Brain microvascular endothelial cell (primary cell): Measurements from ENCODE around the gene TEDC2.
"Not testable (repeated sequence)": the region's sequence is repeated elsewhere in the genome, so short reads cannot be mapped to it uniquely, and the experiment has no call there.

ENCODE experiments used
- DNase-seq: peaks from one replicate; pipeline ENCODE4 v3.0.0-alpha.2; 2020
- H3K27ac ChIP-seq: fragments of 250-450 bp; sonication (Bioruptor Pico); 2 replicates; pipeline ENCODE4 v1.5.1; 2020; ENCODE audit warnings: mild to moderate bottlenecking, moderate library complexity
- H3K27me3 ChIP-seq: fragments of 250-450 bp; sonication (Bioruptor Pico); replicated peaks from 2 replicates; pipeline ENCODE4 v1.5.1; 2020; ENCODE audit warnings: mild to moderate bottlenecking
- H3K36me3 ChIP-seq: fragments of 250-450 bp; sonication (Bioruptor Pico); replicated peaks from 2 replicates; pipeline ENCODE4 v1.5.1; 2020; ENCODE audit warnings: mild to moderate bottlenecking
- H3K4me3 ChIP-seq: 2 replicates; pipeline ENCODE4 v1.5.1; 2011; ENCODE audit warnings: low read depth, mild to moderate bottlenecking, control low read depth, low read length, moderate library complexity
- in situ Hi-C: cut with HindIII; loops from 2 replicates; pipeline ENCODE4 v1.10.0; 2017; ENCODE audit warnings: low sequenced_read_pairs, low pct_ligation_motif_present
- TF ChIP-seq, protein P1 (sequence below): IDR thresholded peaks from 2 replicates; pipeline ENCODE4 v1.5.1; 2011; ENCODE audit warnings: low read depth, mild to moderate bottlenecking, moderate library complexity, low read length, control low read depth, inconsistent platforms; ENCODE audit errors: missing control alignments

TEDC2 gene

GRCh38 chr16:2477327-2477726 is 17.4 kb downstream of the TEDC2 start:
- H3K4me3 ChIP-seq, result no peak overlapping the region
- DNase-seq, result no peak

DNA sequence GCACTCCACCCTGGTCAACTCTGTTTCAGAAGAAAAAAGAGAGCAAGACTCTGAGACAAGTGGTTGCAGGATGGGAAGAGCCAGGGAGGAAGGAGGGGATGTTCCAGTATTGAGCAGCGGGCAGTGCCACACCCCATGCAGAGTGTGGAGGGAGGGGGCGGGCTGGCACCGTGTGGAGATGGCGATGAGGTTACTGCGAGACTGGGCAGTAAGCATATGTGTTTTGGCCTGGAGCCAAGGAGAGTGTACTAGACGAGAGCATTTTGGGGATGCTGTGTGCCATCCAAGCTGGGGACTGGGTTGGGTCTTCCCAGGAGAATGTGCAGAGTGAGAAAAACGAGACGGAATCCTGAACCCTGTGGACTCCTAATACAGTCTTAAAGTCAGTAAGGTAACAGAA is 18.4 kb downstream of the TEDC2 start:
- H3K36me3 ChIP-seq, result no peaks in the 10 kb centered on the region
- in situ Hi-C loops, result no loop called here
- H3K27me3 ChIP-seq, result no peaks in the 10 kb centered on the region
- H3K4me3 ChIP-seq, result no peak overlapping the region
- DNase-seq, result no peak
- no peak overlapping the region for H3K27ac ChIP-seq
- TF ChIP-seq, protein P1, sequence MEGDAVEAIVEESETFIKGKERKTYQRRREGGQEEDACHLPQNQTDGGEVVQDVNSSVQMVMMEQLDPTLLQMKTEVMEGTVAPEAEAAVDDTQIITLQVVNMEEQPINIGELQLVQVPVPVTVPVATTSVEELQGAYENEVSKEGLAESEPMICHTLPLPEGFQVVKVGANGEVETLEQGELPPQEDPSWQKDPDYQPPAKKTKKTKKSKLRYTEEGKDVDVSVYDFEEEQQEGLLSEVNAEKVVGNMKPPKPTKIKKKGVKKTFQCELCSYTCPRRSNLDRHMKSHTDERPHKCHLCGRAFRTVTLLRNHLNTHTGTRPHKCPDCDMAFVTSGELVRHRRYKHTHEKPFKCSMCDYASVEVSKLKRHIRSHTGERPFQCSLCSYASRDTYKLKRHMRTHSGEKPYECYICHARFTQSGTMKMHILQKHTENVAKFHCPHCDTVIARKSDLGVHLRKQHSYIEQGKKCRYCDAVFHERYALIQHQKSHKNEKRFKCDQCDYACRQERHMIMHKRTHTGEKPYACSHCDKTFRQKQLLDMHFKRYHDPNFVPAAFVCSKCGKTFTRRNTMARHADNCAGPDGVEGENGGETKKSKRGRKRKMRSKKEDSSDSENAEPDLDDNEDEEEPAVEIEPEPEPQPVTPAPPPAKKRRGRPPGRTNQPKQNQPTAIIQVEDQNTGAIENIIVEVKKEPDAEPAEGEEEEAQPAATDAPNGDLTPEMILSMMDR, result no peak

More at GRCh38 chr16:2477327-2477726, 17.4 kb downstream of the TEDC2 start:
- no peak overlapping the region for H3K27ac ChIP-seq
- in situ Hi-C loops, result no loop called here
- TF ChIP-seq, protein P1, result no peak
- no peaks in the 10 kb centered on the region for H3K27me3 ChIP-seq
- H3K36me3 ChIP-seq, result no peaks in the 10 kb centered on the region

- in situ Hi-C loops, H3K36me3 ChIP-seq, H3K27ac ChIP-seq, H3K4me3 ChIP-seq, DNase-seq, H3K27me3 ChIP-seq: not testable (repeated sequence)
These were observed 20.1 kb downstream of the TEDC2 start for GRCh38 chr16:2479996-2480395.

GRCh38 chr16:2480948-2481347 is 21.0 kb downstream of the TEDC2 start:
- H3K36me3 ChIP-seq, result no peaks in the 10 kb centered on the region
- in situ Hi-C loops, result no loop called here

GRCh38 chr16:2481676-2482075 is 21.8 kb downstream of the TEDC2 start:
- Histone ChIP-seq H3K27ac (no peak overlapping the region), H3K36me3 (no peaks in the 10 kb centered on the region), H3K27me3 (no peaks in the 10 kb centered on the region), H3K4me3 (no peak overlapping the region)
- in situ Hi-C loops, result no loop called here
- TF ChIP-seq, protein P1, result no peak
- DNase-seq, result no peak

More at GRCh38 chr16:2480948-2481347, 21.0 kb downstream of the TEDC2 start:
- TF ChIP-seq, protein P1, result no peak
- H3K27ac ChIP-seq, result no peak overlapping the region
- DNase-seq, result no peak
- no peak overlapping the region for H3K4me3 ChIP-seq
- no peaks in the 10 kb centered on the region for H3K27me3 ChIP-seq

DNA sequence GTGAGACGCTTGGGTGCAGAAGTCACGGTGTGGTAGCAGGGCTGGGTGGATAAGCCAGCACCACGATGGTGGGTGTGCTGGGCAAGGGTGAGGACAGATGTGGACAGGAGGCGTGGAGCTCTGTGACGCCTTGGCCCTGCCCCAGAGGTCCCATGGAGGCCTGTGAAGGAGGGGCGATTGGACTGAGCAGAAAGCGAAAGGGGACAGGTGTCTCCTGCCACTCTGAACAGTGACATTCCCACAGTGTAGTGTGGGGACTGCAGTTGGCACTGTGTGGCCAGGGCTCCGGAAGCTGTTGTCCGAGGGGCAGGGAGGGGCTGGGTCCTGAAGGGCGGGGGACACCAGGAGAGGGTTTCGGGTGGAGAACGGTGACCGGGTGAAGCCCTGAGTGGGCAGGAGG is 22.3 kb downstream of the TEDC2 start:
- H3K36me3 ChIP-seq, result no peaks in the 10 kb centered on the region
- no peak overlapping the region for H3K4me3 ChIP-seq
- H3K27me3 ChIP-seq, result no peaks in the 10 kb centered on the region
- no peak overlapping the region for H3K27ac ChIP-seq
- TF ChIP-seq, protein P1, result no peak
- DNase-seq, result no peak
- in situ Hi-C loops, result no loop called here
